GM18870 (cell line): ENCODE data around the gene MEP1B.
"Not testable (repeated sequence)": the region's sequence is repeated elsewhere in the genome, so short reads cannot be mapped to it uniquely, and the experiment has no call there.

Experiments used
- ATAC-seq: cut with Tn5 transposase; IDR thresholded peaks from one replicate; pipeline ENCODE4 v1.9.1; 2021; ENCODE audit warnings: moderate library complexity; ENCODE audit not compliant: unreplicated experiment

MEP1B gene

DNA sequence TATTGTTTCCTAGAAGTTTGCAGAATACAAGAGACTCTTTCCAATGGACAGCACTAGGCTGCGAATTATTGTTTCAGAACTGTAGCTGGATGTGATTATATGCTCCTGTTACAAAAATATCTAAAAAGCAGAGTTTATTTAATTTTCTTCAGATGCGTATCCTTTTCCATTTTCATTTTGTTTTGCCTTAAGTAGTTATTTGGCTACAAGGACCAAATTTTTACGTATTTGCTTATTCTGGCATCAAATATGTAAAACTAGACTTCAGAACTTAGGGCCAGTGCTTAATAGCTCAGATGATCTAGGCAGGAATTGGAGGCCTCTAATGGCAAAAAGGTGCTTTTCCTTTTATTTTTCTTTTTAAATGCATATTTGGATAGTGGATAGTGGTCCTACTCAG is 18.7 kb downstream of the MEP1B start:
- no peak for ATAC-seq

GRCh38 chr18:32209685-32210445 is 20.0 kb downstream of the MEP1B start:
- ATAC-seq: no peak

DNA sequence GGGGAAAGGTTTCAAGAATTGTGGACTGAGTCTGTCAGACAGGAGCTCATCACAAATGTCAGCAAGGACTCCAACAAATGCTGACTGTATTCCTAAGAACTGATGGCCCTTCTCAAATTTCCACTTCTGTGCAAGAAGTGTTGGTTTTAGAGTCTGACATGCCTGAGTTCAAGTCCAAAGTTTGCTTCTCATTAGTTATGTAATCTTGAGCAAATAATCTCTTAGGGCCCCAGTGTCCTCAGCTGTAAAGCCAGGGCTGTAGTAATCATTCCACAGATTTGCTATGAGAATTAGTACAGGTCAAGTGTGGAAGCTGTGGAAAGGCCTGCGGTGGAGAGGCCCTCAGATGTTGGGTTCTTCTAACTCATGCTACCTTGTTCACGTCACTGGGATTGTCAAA is 23.9 kb downstream of the MEP1B start:
- ATAC-seq: no peak

DNA sequence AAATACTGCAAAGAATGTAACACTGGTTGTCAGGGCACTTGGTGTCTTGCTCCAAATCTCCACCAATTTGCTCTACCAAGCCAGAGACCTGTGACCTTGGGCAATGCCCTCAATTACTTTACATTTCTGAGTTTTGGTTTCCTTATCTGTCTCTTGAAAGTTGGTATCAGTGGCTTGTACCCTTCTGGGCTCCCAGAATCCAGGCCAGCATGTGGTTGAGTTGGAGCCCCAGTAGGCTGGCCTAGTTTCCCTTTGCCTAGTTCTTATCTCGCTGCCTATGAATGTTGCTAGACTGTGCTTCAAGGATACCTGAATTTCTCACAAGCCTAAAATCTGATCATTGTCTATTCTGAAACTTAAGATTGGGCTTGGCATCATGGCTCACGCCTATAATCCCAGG is 26.6 kb downstream of the MEP1B start:
- no peak for ATAC-seq

GRCh38 chr18:32219431-32220018 is 29.7 kb downstream of the MEP1B start:
- ATAC-seq: no peak

DNA sequence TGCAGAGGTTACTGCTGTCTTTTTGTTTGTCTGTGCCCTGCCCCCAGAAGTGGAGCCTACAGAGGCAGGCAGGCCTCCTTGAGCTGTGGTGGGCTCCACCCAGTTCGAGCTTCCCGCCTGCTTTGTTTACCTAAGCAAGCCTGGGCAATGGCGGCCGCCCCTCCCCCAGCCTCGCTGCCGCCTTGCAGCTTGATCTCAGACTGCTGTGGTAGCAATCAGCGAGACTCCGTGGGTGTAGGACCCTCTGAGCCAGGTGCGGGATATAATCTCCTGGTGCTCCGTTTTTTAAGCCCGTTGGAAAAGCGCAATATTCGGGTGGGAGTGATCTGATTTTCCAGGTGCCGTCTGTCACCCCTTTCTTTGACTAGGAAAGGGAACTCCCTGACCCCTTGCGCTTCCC is 43.5 kb downstream of the MEP1B start:
- not testable (repeated sequence) for ATAC-seq

GRCh38 chr18:32237049-32237448 is 47.2 kb downstream of the MEP1B start:
- no peak for ATAC-seq

DNA sequence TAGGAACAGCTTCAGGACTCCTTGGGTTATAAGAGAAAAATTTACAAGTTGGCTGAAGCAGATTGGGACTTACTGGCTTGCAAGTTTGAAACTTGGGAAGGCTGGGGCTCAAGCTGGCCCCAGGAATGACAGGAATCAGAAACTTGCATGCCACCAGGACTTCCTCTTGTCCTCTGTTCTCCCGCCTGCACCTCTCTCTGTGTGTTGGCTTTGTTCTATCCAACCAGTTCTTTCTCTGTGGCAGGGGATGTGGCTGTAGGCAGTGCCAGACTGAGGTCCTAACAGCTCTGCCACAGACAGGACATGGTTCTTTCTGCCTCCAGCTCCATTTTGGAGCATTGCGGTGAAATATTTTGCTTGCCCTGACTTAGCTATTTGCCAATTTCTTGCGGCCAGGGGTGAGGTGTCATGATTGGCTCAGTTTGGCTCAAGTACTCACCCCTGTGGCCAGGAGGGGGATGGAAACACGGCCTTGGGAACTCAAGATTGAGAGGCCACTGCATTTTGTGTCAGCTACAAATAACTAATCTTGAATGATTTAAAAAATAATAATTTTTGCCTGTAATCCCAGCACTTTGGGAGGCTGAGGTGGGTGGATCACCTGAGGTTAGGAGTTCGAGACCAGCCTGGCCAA is 48.9 kb downstream of the MEP1B start:
- no peak for ATAC-seq

GRCh38 chr18:32242395-32242794 is 52.6 kb downstream of the MEP1B start:
- ATAC-seq: no peak

DNA sequence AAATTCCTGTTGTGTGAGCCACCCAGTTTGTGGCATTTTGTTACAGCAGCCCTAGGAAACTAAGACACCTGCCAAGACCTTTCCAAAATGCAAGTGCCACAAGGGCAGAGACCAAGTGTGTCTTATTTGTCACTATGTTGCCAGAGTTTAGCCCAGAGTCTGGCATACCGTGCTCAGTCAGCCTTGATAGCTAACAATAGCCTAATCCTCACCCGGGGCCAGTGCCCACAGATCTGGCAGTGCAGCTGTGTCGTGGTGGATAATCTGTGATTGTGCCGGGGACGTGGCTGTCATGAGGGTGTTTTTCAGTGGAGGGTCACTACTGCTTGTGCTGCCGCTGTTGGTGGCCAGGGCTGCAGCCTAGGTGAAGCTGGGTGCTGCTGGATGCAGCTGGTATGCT is 53.5 kb downstream of the MEP1B start:
- ATAC-seq: no peak

DNA sequence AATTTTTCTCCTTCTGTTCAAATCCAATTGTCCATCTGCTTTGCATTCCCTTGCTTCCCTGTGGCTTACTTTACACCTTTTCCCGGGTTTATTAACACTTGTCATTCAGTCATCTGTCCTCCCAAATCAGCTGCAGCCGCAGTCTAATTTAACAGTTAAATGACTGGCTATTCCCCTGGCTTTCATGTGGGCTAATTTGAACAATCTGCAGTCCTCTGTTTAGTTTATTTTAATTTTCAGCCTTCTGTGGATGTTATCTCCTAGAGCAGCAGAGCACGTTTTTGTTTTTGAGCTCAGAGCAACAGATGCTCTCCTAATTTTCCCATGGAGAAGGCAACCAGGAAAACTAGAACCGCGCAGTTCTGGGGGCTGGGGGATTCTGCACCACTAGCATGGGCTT is 55.0 kb downstream of the MEP1B start:
- ATAC-seq: no peak

DNA sequence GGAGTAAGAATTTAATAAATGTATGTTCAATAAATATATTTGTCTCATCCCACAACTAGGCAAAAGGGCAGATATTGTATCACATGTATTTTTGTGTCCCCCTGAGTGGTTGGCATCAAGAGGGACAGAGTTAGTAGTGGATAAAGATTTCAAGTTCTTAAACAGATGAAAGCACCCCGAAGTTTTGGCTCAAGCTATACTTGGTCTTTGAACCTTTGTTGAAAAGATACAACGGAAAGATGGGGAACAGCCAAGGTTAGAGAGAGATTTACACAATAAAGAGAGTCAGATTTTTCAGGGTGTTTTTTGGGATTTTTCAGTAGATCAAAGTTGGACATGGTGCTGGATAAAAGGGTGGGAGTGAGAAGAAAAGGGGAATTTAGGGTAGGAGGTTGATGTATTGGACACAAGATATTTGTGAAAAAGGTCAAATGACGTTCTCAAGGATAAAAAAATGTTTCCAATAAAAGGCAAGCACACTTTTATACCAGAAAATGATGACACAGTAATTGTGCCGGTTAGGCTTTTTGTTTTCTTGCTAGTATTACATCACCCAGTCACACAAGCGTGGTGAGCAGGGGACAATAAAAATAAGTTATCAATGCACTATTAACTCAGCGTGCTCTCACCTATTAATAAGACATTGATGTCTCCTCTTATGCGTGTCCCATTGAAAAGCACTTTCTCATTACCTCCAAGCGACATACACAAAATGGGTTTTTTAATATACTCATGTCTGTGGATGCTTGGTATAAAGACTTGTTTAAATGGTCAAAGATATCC is 59.5 kb downstream of the MEP1B start:
- no peak for ATAC-seq

GRCh38 chr18:32251466-32251865 is 61.6 kb downstream of the MEP1B start:
- ATAC-seq: no peak

DNA sequence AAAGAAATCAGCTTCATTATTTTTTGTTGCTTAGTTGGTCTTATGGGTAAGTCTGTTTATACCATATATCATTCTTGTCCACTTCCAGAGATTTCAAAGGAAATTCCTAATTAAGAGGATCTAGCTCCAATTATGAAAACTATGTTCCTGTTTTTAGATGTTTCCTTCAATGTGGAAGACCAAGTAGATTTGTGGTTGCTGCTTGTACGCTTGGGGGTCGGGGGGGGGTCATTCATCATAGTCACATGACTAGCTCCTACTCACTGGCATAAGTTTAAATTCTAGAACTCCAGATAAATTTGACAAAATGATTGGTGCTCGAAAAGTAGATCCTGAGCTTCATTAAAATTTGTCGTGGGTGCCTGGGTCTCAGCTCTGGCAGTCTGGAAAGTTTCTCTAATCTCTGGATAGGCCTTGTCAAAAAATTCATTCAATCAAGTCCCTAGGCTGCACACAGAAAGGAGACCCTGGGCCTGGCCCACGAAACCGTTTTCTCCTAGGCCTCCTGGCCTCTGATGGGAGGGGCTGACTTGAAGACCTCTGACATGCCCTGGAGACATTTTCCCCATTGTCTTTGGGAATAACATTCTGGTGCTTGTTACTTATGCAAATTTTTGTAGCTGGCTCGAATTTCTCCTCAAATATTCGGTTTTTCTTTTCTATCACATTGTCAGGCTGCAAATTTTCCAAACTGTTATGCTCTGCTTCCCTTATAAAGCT is 62.5 kb downstream of the MEP1B start:
- no peak for ATAC-seq

- no peak for ATAC-seq
Observed at GRCh38 chr18:32255570-32255969, 65.7 kb downstream of the MEP1B start.

- no peak for ATAC-seq
Observed at GRCh38 chr18:32257084-32257785, 67.4 kb downstream of the MEP1B start.

GRCh38 chr18:32258148-32258547 is 68.3 kb downstream of the MEP1B start:
- no peak for ATAC-seq

DNA sequence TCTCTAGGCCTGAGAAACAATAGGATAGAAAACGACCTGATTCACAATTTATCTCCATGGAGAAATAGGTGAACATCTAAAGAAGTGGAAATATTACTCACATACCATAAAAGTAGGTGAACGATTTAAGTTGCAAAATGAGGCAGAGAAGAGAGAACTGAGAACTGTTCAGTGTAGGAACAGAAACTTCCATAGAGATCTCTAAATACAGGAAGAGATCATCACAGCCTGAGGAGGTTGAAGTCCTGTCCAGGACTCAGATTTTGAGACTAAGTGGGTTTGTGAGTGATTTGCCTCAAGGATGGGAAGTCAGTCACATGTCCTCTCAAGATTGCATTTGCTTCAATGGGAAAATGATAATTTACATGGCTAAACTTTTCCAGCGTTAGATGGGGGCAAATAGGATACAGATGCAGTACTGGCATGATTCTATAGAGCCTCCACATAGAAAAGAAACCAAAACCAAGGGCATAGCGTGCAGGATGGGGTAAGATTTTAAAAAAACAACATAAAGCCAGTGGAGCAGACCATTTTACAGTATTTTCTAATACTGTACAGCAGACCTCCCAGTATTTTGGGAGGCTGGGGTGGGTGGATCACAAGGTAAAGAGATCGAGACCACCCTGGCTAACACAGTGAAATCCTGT is 68.8 kb downstream of the MEP1B start:
- no peak for ATAC-seq

- ATAC-seq: no peak
Observed at GRCh38 chr18:32259553-32259952, 69.7 kb downstream of the MEP1B start.

DNA sequence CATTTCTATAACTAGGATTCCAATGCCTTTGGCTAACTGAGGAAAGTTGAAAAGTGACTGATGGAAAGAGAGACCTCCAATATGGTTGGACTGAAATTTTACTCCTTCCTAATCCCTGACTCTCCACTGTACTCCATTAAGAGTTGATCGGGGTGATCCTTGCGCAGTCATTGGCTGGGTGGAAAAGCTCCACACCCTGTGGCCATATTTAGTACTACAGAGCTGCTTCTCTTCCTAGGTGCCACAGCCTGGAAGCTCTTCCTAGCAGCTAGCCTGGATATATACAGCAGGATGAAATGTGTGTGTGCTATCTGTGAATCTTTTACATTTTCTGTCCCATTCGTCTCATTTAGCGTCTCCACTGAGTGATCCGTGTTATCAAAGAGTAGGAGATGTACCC is 71.2 kb downstream of the MEP1B start:
- ATAC-seq: no peak
